K562 (cell line): ENCODE data around the gene PTBP3. TPM values are rescaled to one million over a fixed set of nuclear protein-coding genes. Genes with fewer than 3 reads are reported as not detected.

Source experiments
- ATF7 ChIP-seq: fragments of 450-650 bp; IDR thresholded peaks from 2 replicates; pipeline ENCODE4 v1.7.1; 2014; ENCODE audit warnings: mild to moderate bottlenecking, moderate library complexity
- BRD4 ChIP-seq: fragments of 200-600 bp; sonication (generic); IDR thresholded peaks from 2 replicates; pipeline ENCODE4 v1.6.1; 2017; ENCODE audit warnings: inconsistent platforms
- CTCFL ChIP-seq: IDR thresholded peaks from 2 replicates; pipeline ENCODE4 v1.6.1; 2011; ENCODE audit warnings: borderline replicate concordance, low read depth, mild to moderate bottlenecking, moderate library complexity, low read length; ENCODE audit not compliant: insufficient read depth, poor library complexity, severe bottlenecking
- DLX4 ChIP-seq: fragments of 250-450 bp; sonication (Bioruptor Pico); IDR thresholded peaks from 2 replicates; pipeline ENCODE4 v1.6.1; 2021; ENCODE audit warnings: mild to moderate bottlenecking
- DPF2 ChIP-seq: fragments of 450-650 bp; IDR thresholded peaks from 2 replicates; pipeline ENCODE4 v1.6.1; 2016
- ELF4 ChIP-seq: fragments of 450-650 bp; formaldehyde crosslinking; IDR thresholded peaks from 2 replicates; pipeline ENCODE4 v1.4.0; 2022; ENCODE audit warnings: missing genetic modification characterization
- FOXA3 ChIP-seq, 2 experiments: fragments of 450-650 bp in 1 of 2; sonication (generic) in 1 of 2; formaldehyde crosslinking; IDR thresholded peaks in 1 of 2; conservative IDR thresholded peaks in 1 of 2; 2 replicates each; pipeline versions ENCODE4 v1.4.0 to v1.8.0; 2020 to 2022; ENCODE audit warnings: mild to moderate bottlenecking in 2 of 2, missing genetic modification reagents in 1 of 2
- LEF1 ChIP-seq: fragments of 450-650 bp; IDR thresholded peaks from 2 replicates; pipeline ENCODE4 v1.6.1; 2016; ENCODE audit warnings: mild to moderate bottlenecking
- MECOM ChIP-seq: fragments of 250-450 bp; sonication (Bioruptor Pico); IDR thresholded peaks from 2 replicates; pipeline ENCODE4 v1.8.0; 2022; ENCODE audit warnings: inconsistent platforms
- MITF ChIP-seq: IDR thresholded peaks from 2 replicates; pipeline ENCODE4 v1.6.1; 2014; ENCODE audit warnings: antibody characterized with exemption
- MTA3 ChIP-seq: fragments of 450-650 bp; formaldehyde crosslinking; IDR thresholded peaks from 2 replicates; pipeline ENCODE4 v1.6.1; 2017; ENCODE audit warnings: mild to moderate bottlenecking, borderline replicate concordance
- MYBL2 ChIP-seq, 2 experiments: fragments of 450-650 bp in 1 of 2; sonication (generic) in 1 of 2; formaldehyde crosslinking in 1 of 2; IDR thresholded peaks; 2 replicates each; pipeline versions ENCODE4 v1.6.1 to v1.8.1; 2017 to 2022; ENCODE audit warnings: borderline replicate concordance in 1 of 2, inconsistent platforms in 1 of 2, low read depth in 1 of 2, mild to moderate bottlenecking in 1 of 2, missing genetic modification reagents in 1 of 2, moderate library complexity in 1 of 2
- NBN ChIP-seq: fragments of 450-650 bp; IDR thresholded peaks from 2 replicates; pipeline ENCODE4 v1.6.1; 2016; ENCODE audit warnings: low read depth, mild to moderate bottlenecking
- NR2C2 ChIP-seq, 2 experiments: fragments of 200-800 bp in 1 of 2; sonication (Bioruptor generic) in 1 of 2; sonication (generic) in 1 of 2; formaldehyde crosslinking in 1 of 2; IDR thresholded peaks; 2 replicates each; pipeline versions ENCODE4 v1.6.1 to v1.8.0; 2016 to 2022; ENCODE audit warnings: mild to moderate bottlenecking in 1 of 2, missing compliant biosample characterization in 1 of 2, missing genetic modification characterization in 1 of 2, missing genetic modification reagents in 1 of 2
- SMARCA5 ChIP-seq: fragments of 450-650 bp; IDR thresholded peaks from 2 replicates; pipeline ENCODE4 v1.6.1; 2016
- TAF7 ChIP-seq: fragments of 450-650 bp; IDR thresholded peaks from 2 replicates; pipeline ENCODE4 v1.6.1; 2016; ENCODE audit warnings: missing genetic modification characterization, missing compliant biosample characterization
- TOE1 ChIP-seq, 2 experiments: fragments of 450-650 bp in 1 of 2; sonication (generic) in 1 of 2; formaldehyde crosslinking in 1 of 2; IDR thresholded peaks; 2 replicates each; pipeline versions ENCODE4 v1.7.1 to v1.8.0; 2016 to 2022; ENCODE audit warnings: borderline replicate concordance in 2 of 2, mild to moderate bottlenecking in 2 of 2, antibody characterized with exemption in 1 of 2, inconsistent platforms in 1 of 2, low read depth in 1 of 2, missing genetic modification reagents in 1 of 2, moderate library complexity in 1 of 2
- ZBTB17 ChIP-seq: fragments of 450-650 bp; formaldehyde crosslinking; IDR thresholded peaks from 2 replicates; pipeline ENCODE4 v1.4.0; 2020; ENCODE audit warnings: mild to moderate bottlenecking
- ZNF121 ChIP-seq: sonication (generic); formaldehyde crosslinking; conservative IDR thresholded peaks from 2 replicates; pipeline ENCODE4 v1.8.0; 2022; ENCODE audit warnings: missing genetic modification reagents
- ZNF445 ChIP-seq: fragments of 250-450 bp; sonication (Bioruptor Pico); IDR thresholded peaks from 2 replicates; pipeline ENCODE4 v1.4.0; 2020; ENCODE audit warnings: low read depth, mild to moderate bottlenecking, moderate library complexity
- ZNF57 ChIP-seq: fragments of 450-650 bp; formaldehyde crosslinking; IDR thresholded peaks from 2 replicates; pipeline ENCODE4 v1.4.0; 2020; ENCODE audit warnings: mild to moderate bottlenecking, moderate library complexity
- ZNF707 ChIP-seq: fragments of 250-450 bp; sonication (Bioruptor Pico); conservative IDR thresholded peaks from 2 replicates; pipeline ENCODE4 v1.8.0; 2022; ENCODE audit warnings: inconsistent platforms, mild to moderate bottlenecking, moderate library complexity
- polyA plus RNA-seq, 8 experiments: library from polyadenylated mRNA; depleted of rRNA in 4 of 8; stranded (reverse) in 5 of 8; unstranded in 3 of 8; fragments of >200 nt; fragmentation: Nextera tagmentation in 2 of 8; fragmentation: Illumina TruSeq in 1 of 8; extraction: Ambion mirVana in 2 of 8; extraction: Trizol in 1 of 8; gene quantifications; 2 replicates each; pipeline versions ENCODE4 v1.2.1 to v1.2.3, GENCODE V29; 2011 to 2014; ENCODE audit warnings: inconsistent platforms in 1 of 8, missing spikeins in 1 of 8
- total RNA-seq, 7 experiments: library from RNA; depleted of rRNA in 6 of 7; stranded (reverse); fragments of >200 nt in 6 of 7; fragmentation: Illumina TruSeq in 2 of 7; extraction: Trizol in 2 of 7; gene quantifications; 2 replicates each; pipeline versions ENCODE4 v1.2.1 to v1.2.3, GENCODE V29; 2011 to 2021; ENCODE audit warnings: low replicate concordance in 1 of 7
- TF ChIP-seq, protein P1 (sequence below): fragments of 450-650 bp; conservative IDR thresholded peaks from 2 replicates; pipeline ENCODE4 v1.6.1; 2016; ENCODE audit warnings: missing genetic modification characterization, low read depth, mild to moderate bottlenecking, missing compliant biosample characterization, moderate library complexity

The PTBP3 gene
- total and polyA plus RNA-seq, 9 of the 15 experiments (the other 6 are each of a cell fraction or from before 2014, with no cell fraction given), result 22.4 to 132 (median 68.0) TPM

- TF ChIP-seq FOXA3 (CRISPR knock-in tag; conservative IDR thresholded peaks at IDR 0.05 in 1 of 2, IDR thresholded peaks at IDR 0.05 in 1 of 2), result peak in 1 of 2 experiments; percentile 29; a peak in 1 of 4 replicates
- TF ChIP-seq NBN, result peak; percentile 59
- no peak for TF ChIP-seq MTA3
- TF ChIP-seq TAF7, result no peak
- peak; percentile 69 for TF ChIP-seq MYBL2 (IDR thresholded peaks at IDR 0.05; ENCODE audit: low read depth)
- TF ChIP-seq MYBL2 (CRISPR knock-in tag; IDR thresholded peaks at IDR 0.05; ENCODE audit: borderline replicate concordance), result no peak
- 0 out of 2 replicates have a peak, but pooled peaks have one; percentile 17 for TF ChIP-seq ZBTB17
- no peak for TF ChIP-seq SMARCA5
- no peak for TF ChIP-seq NR2C2 (CRISPR knock-in tag; IDR thresholded peaks at IDR 0.05)
- peak; percentile 81 for TF ChIP-seq NR2C2 (tag; IDR thresholded peaks at IDR 0.05)
- TF ChIP-seq, protein P1, sequence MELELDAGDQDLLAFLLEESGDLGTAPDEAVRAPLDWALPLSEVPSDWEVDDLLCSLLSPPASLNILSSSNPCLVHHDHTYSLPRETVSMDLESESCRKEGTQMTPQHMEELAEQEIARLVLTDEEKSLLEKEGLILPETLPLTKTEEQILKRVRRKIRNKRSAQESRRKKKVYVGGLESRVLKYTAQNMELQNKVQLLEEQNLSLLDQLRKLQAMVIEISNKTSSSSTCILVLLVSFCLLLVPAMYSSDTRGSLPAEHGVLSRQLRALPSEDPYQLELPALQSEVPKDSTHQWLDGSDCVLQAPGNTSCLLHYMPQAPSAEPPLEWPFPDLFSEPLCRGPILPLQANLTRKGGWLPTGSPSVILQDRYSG (tag), result peak; percentile 84
- TF ChIP-seq MECOM (CRISPR knock-in tag), result peak; percentile 59; the same call in 1 of the 2 replicates
- TF ChIP-seq ATF7, result peak; percentile 84
- no peak; the same call in 1 of the 2 replicates for TF ChIP-seq ZNF445 (CRISPR knock-in tag)
- TF ChIP-seq ELF4, result peak; percentile 53; the same call in 1 of the 2 replicates
- TF ChIP-seq ZNF121 (CRISPR knock-in tag), result no peak
- no peak for TF ChIP-seq ZNF707
- no peak for TF ChIP-seq BRD4
- peak; percentile 78; the same call in 1 of the 2 replicates for TF ChIP-seq DPF2
- no peak for TF ChIP-seq CTCFL
- TF ChIP-seq MITF, result peak; percentile 21; the same call in 1 of the 2 replicates
- no peak for TF ChIP-seq DLX4 (CRISPR knock-in tag)
- TF ChIP-seq TOE1 (IDR thresholded peaks at IDR 0.05; ENCODE audit: borderline replicate concordance), result 0 out of 2 replicates have a peak, but pooled peaks have one; percentile 27
- no peak for TF ChIP-seq TOE1 (CRISPR knock-in tag; IDR thresholded peaks at IDR 0.05; ENCODE audit: borderline replicate concordance, low read depth)
- peak; percentile 88; the same call in 1 of the 2 replicates for TF ChIP-seq LEF1
- TF ChIP-seq ZNF57 (CRISPR knock-in tag), result no peak
Observed at GRCh38 chr9:112180387-112180881, 153.0 kb downstream of the PTBP3 start (continued).
